ENCODE measurements around the gene ZNF789. TPM values are rescaled to one million over a fixed set of nuclear protein-coding genes. Genes with fewer than 3 reads are reported as not detected.

The ZNF789 gene
- total RNA-seq, 1 experiment from 2014 or later, result 15.1 TPM

- H3K27me3 ChIP-seq (ENCODE audit: insufficient read depth, low read length), result no peaks in the 10 kb centered on the region
- H3K56ac ChIP-seq (ENCODE audit: insufficient read length, low read depth, low read length), result no peak overlapping the region
- no CpG with 5 or more reads among the region's 11 CpGs for WGBS (ENCODE audit: extremely low coverage, insufficient read length, low lambda C conversion rate)
- no peak overlapping the region for H2BK15ac ChIP-seq (ENCODE audit: low read depth, low read length)
- peaks cover 32 to 92% (median 85%) of the 10 kb centered on the region in 3 experiments; a peak in 6 of 7 replicates for H3K36me3 Mint-ChIP-seq (ENCODE audit: insufficient read depth in 1 of 3, low read depth in 3 of 3)
- H2BK12ac ChIP-seq (ENCODE audit: insufficient read length, low read depth, low read length), result no peak overlapping the region
- no peak for TF ChIP-seq CTCF (conservative IDR thresholded peaks at IDR 0.05)
- no peak overlapping the region for H3K27ac ChIP-seq (ENCODE audit: insufficient read length, low read depth, low read length)
- H3K18ac ChIP-seq (ENCODE audit: insufficient read length, low read depth, low read length), result no peak overlapping the region
- H3K4me1 ChIP-seq (ENCODE audit: insufficient read depth, low read length), result no peaks in the 10 kb centered on the region
- DNase-seq, result no peak
- H3K23me2 ChIP-seq (ENCODE audit: insufficient read length, low read depth, low read length, poor library complexity, severe bottlenecking), result no peaks in the 10 kb centered on the region
- no peak overlapping the region for H3K4me2 ChIP-seq (ENCODE audit: insufficient read depth, insufficient read length, low read length)
- H2AK5ac ChIP-seq (ENCODE audit: insufficient read length, low read length), result no peak overlapping the region
- no peak overlapping the region for H4K8ac ChIP-seq (replicated peaks; ENCODE audit: insufficient read length, low read depth, low read length)
- no peaks in the 10 kb centered on the region for H3K9me3 ChIP-seq (ENCODE audit: control insufficient read depth, low read depth, low read length)
- no peak overlapping the region for H2BK5ac ChIP-seq (ENCODE audit: insufficient read length, low read length)
- no peak overlapping the region for H2BK20ac ChIP-seq (ENCODE audit: low read depth, low read length, poor library complexity, severe bottlenecking)
- H4K5ac ChIP-seq (ENCODE audit: insufficient read length, low read depth, low read length), result no peak overlapping the region
- H3K14ac ChIP-seq (ENCODE audit: insufficient read depth, low read length), result no peak overlapping the region
- H3T11ph ChIP-seq (ENCODE audit: low read length), result no peak overlapping the region
- no peak overlapping the region for H2AFZ ChIP-seq (ENCODE audit: low read length)
- no peak overlapping the region for H3K9ac ChIP-seq (ENCODE audit: extremely low read depth, insufficient read length, low read length)
- no peaks in the 10 kb centered on the region for H3K79me1 ChIP-seq (ENCODE audit: insufficient read depth, low read depth, low read length, poor library complexity, severe bottlenecking)
- H3K79me2 ChIP-seq (ENCODE audit: insufficient read depth, low read length), result no peaks in the 10 kb centered on the region
- H4K91ac ChIP-seq (ENCODE audit: insufficient read length, low read depth, low read length), result no peak overlapping the region
- H3K23ac ChIP-seq (ENCODE audit: insufficient read length, low read depth, low read length), result no peak overlapping the region
- H4K20me1 ChIP-seq (ENCODE audit: control insufficient read depth, insufficient read depth, insufficient read length), result no peaks in the 10 kb centered on the region
- no peak overlapping the region for H2BK120ac ChIP-seq (ENCODE audit: low read depth, low read length, poor library complexity, severe bottlenecking)
- no peaks in the 10 kb centered on the region for H3K4me1 Mint-ChIP-seq
- no peaks in the 10 kb centered on the region; the same call in none of the 2 replicates for H3K27me3 Mint-ChIP-seq (ENCODE audit: low read depth)
- no peaks in the 10 kb centered on the region for H3K9me3 Mint-ChIP-seq
- no peak overlapping the region for H3K27ac Mint-ChIP-seq
- no peak overlapping the region for H3K4me3 Mint-ChIP-seq
- H3K4ac ChIP-seq (ENCODE audit: low read depth, low read length), result no peak overlapping the region
These were observed 19.6 kb upstream of the ZNF789 start for GRCh38 chr7:99453105-99453504.

Data from H9 (cell line).